H1 (cell line): ENCODE data around the gene BCAS3. TPM values are rescaled to one million over a fixed set of nuclear protein-coding genes. Genes with fewer than 3 reads are reported as not detected.

Source experiments
- ASH2L ChIP-seq: fragments of 200-600, 300-600 bp; sonication (generic); IDR thresholded peaks from one replicate; pipeline ENCODE4 v1.7.1; 2017; ENCODE audit warnings: low read length
- CBX8 ChIP-seq: fragments of 300-800, 300-1000 bp; sonication (generic); IDR thresholded peaks from 2 replicates; pipeline ENCODE4 v1.7.1; 2016; ENCODE audit warnings: low read depth, low read length, borderline replicate concordance
- CHD1 ChIP-seq: IDR thresholded peaks from 2 replicates; pipeline ENCODE4 v1.6.1; 2012; ENCODE audit warnings: low read depth, low read length, improper control_type of control experiment
- SP1 ChIP-seq: IDR thresholded peaks from 2 replicates; pipeline ENCODE4 v1.6.1; 2011; ENCODE audit warnings: low read depth, low read length
- polyA plus RNA-seq, 7 experiments: library from polyadenylated mRNA; depleted of rRNA in 3 of 7; stranded (reverse) in 5 of 7; unstranded in 2 of 7; fragments of >200 nt in 5 of 7; fragments of 200-250 nt in 2 of 7; gene quantifications; 1 replicate in 5 of 7; 2 replicates in 1 of 7; 4 replicates in 1 of 7; pipeline versions ENCODE4 v1.2.1 to v1.2.3, GENCODE V29; 2011 to 2013; ENCODE audit warnings: missing spikeins in 2 of 7, mixed read lengths in 2 of 7
- total RNA-seq: library from RNA; stranded (reverse); fragmentation: NEBNext Ultra II Directional; extraction: Animal tissue kit (Norgen Biotek cat#: 25700); gene quantifications from 2 replicates; pipeline ENCODE4 v1.2.1, GENCODE V29; 2021

Gene BCAS3
- total and polyA plus RNA-seq, 2 of the 8 experiments (the other 6 are each of a cell fraction or from before 2014, with no cell fraction given) = 9.9 to 13.3 TPM

GRCh38 chr17:61065263-61065773 lies 387.7 kb downstream of the BCAS3 start (continued):
- TF ChIP-seq CHD1 (no peak), SP1 (no peak), ASH2L (no peak), CBX8 (no peak)
- TF ChIP-seq, all 59 proteins: peak for 0
